Glutamatergic neuron (in vitro differentiated cells): ENCODE measurements around the gene EMSY. TPM values are rescaled to one million over a fixed set of nuclear protein-coding genes. Genes with fewer than 3 reads are reported as not detected.

Experiments used
- DNase-seq: peaks from one replicate; pipeline ENCODE4 v3.0.0; 2022
- H3K27ac Mint-ChIP-seq: one replicate; pipeline ENCODE4 v1.8.0; 2020; ENCODE audit warnings: mild to moderate bottlenecking, mixed read lengths, inconsistent platforms; ENCODE audit not compliant: unreplicated experiment
- H3K27me3 Mint-ChIP-seq: one replicate; pipeline ENCODE4 v1.8.0; 2020; ENCODE audit warnings: mild to moderate bottlenecking, moderate library complexity, mixed read lengths, inconsistent platforms; ENCODE audit not compliant: unreplicated experiment
- H3K36me3 Mint-ChIP-seq: one replicate; pipeline ENCODE4 v1.8.0; 2020; ENCODE audit warnings: mild to moderate bottlenecking, mixed read lengths, inconsistent platforms; ENCODE audit not compliant: unreplicated experiment
- H3K4me1 Mint-ChIP-seq: one replicate; pipeline ENCODE4 v1.8.0; 2020; ENCODE audit warnings: mild to moderate bottlenecking, low read depth, mixed read lengths, inconsistent platforms; ENCODE audit not compliant: unreplicated experiment
- H3K4me3 Mint-ChIP-seq: one replicate; pipeline ENCODE4 v1.8.0; 2020; ENCODE audit warnings: mild to moderate bottlenecking, mixed read lengths, inconsistent platforms; ENCODE audit not compliant: unreplicated experiment
- H3K9me3 Mint-ChIP-seq: one replicate; pipeline ENCODE4 v1.8.0; 2020; ENCODE audit warnings: mild to moderate bottlenecking, moderate library complexity, mixed read lengths, inconsistent platforms; ENCODE audit not compliant: unreplicated experiment
- total RNA-seq: library from RNA; stranded (reverse); fragmentation: NEBNext Ultra II Directional; extraction: Animal tissue kit (Norgen Biotek cat#: 25700); gene quantifications from one replicate; pipeline ENCODE4 v1.2.1, GENCODE V29; 2021; ENCODE audit not compliant: unreplicated experiment
- TF ChIP-seq, protein P1 (sequence below): fragments of 200-600 bp; sonication (generic); IDR thresholded peaks from one replicate; pipeline ENCODE4 v1.5.0; 2021; ENCODE audit not compliant: partially characterized antibody, unreplicated experiment

The EMSY gene
- total RNA-seq, 1 donor from 2014 or later: 31.4 TPM

DNA sequence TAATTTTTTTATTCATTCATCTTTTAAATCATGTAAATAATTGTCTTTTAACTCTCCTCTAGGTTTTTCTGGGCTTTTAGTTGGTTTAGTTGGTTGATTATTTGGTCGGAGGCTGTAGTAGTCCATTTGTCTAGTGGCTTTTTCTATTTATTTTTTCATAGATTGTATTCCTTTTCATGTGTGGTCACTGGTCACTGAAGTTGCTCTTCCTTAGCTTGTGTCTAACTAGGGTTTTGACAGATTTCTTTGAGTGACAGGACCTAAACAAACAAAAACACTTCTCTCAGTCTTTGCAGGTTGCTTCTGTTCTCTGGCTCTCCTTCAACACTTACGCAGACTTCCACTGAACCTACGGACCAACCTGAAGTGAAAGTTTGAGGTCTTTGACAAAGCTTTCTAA lies 112.6 kb downstream of the EMSY start:
- no peak for DNase-seq
- no peaks in the 10 kb centered on the region for H3K27me3 Mint-ChIP-seq
- TF ChIP-seq, protein P1, sequence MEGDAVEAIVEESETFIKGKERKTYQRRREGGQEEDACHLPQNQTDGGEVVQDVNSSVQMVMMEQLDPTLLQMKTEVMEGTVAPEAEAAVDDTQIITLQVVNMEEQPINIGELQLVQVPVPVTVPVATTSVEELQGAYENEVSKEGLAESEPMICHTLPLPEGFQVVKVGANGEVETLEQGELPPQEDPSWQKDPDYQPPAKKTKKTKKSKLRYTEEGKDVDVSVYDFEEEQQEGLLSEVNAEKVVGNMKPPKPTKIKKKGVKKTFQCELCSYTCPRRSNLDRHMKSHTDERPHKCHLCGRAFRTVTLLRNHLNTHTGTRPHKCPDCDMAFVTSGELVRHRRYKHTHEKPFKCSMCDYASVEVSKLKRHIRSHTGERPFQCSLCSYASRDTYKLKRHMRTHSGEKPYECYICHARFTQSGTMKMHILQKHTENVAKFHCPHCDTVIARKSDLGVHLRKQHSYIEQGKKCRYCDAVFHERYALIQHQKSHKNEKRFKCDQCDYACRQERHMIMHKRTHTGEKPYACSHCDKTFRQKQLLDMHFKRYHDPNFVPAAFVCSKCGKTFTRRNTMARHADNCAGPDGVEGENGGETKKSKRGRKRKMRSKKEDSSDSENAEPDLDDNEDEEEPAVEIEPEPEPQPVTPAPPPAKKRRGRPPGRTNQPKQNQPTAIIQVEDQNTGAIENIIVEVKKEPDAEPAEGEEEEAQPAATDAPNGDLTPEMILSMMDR: no peak
- H3K4me1 Mint-ChIP-seq: no peaks in the 10 kb centered on the region
- no peak overlapping the region for H3K27ac Mint-ChIP-seq
- H3K9me3 Mint-ChIP-seq: no peaks in the 10 kb centered on the region
- H3K4me3 Mint-ChIP-seq: no peak overlapping the region
- H3K36me3 Mint-ChIP-seq: no peaks in the 10 kb centered on the region

DNA sequence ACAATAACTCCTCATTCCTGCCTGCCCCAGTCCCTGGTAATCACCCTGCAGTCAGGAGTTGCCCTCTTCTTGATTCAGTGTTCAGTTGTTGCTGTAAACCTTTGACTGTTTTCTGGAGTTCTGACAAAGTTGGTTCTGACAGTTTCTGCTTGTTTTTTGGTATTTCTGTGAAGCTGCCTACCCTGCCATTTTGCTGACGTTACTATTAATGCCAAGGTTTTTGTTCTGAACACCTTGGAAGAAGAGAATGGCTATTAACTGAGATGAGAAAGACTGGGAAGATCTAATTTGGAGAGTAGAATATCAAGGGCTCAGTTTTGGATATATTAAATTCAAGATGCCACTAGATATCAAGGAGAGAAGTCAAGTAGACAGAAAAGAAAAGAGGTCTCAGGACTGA lies 113.7 kb downstream of the EMSY start:
- Mint-ChIP-seq H3K4me3 (no peak overlapping the region), H3K36me3 (peaks cover under 1% of the 10 kb centered on the region), H3K27ac (no peak overlapping the region), H3K4me1 (no peaks in the 10 kb centered on the region), H3K27me3 (no peaks in the 10 kb centered on the region), H3K9me3 (no peaks in the 10 kb centered on the region)
- TF ChIP-seq, protein P1: no peak
- DNase-seq: no peak

DNA sequence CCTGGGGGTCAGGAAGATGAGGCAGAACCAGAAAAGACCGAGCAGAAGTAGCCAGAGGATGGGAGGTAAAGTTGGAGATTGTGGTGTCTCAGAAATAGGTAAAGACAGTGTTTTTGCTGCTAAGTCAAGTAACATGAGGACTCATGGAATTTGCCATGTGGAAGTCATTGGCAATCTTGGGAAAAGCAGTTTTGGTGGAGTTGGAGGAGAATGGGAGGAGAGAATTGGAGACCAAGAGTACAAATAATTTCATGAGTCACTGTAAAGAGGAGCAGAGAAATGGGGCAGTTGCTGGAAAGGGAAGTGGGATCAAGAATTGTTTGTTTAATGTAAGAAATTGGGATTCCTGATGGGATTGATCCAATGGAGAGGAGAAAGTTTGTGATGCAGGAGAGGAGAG lies 114.1 kb downstream of the EMSY start:
- no peak overlapping the region for H3K27ac Mint-ChIP-seq
- DNase-seq: no peak
- no peaks in the 10 kb centered on the region for H3K4me1 Mint-ChIP-seq
- no peak overlapping the region for H3K4me3 Mint-ChIP-seq
- TF ChIP-seq, protein P1: no peak
- no peaks in the 10 kb centered on the region for H3K9me3 Mint-ChIP-seq
- peaks cover 5% of the 10 kb centered on the region for H3K36me3 Mint-ChIP-seq
- no peaks in the 10 kb centered on the region for H3K27me3 Mint-ChIP-seq

DNA sequence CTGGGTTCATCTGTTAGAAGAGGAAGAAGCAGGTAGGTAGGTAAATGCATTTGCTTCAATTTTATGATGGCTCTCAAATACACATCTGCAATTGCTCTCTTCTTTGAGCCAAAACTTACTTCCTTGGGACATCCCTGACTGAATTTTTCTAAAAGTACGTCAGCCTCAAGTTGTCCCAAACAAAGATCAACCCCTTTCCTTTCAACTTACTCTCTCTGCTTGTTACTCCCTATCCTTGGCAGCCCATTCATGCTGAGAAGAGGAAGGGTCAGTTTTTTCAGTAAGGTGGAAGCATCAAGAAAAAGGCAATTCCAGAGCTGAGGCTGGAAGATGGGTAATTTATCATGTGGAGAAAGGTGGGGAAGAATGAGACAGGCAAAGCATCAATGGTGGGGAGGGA lies 114.5 kb downstream of the EMSY start:
- DNase-seq: no peak
- peaks cover 10% of the 10 kb centered on the region for H3K36me3 Mint-ChIP-seq
- no peaks in the 10 kb centered on the region for H3K4me1 Mint-ChIP-seq
- no peak overlapping the region for H3K27ac Mint-ChIP-seq
- no peak overlapping the region for H3K4me3 Mint-ChIP-seq
- no peaks in the 10 kb centered on the region for H3K9me3 Mint-ChIP-seq
- TF ChIP-seq, protein P1: no peak
- H3K27me3 Mint-ChIP-seq: no peaks in the 10 kb centered on the region

DNA sequence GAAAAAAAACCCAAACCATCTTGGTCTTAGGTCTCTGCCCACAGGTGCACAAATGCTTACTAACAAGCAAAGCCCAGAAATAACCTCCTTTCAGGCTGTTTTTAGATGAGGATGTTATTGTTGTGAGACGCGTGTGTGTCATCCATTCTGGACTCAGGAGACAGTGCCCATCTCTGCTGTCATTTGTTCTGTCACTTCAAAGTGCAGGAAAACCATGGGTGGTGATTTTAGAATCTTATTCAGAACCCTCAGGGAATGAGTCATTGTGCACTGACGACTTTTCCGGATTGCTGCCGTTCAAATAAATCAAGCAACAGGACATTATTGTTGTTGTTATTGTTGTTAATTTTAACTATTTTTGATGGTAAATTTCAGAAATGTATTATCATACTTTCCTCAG lies 115.4 kb downstream of the EMSY start:
- peaks cover 12% of the 10 kb centered on the region for H3K36me3 Mint-ChIP-seq
- H3K4me1 Mint-ChIP-seq: no peaks in the 10 kb centered on the region
- no peak overlapping the region for H3K4me3 Mint-ChIP-seq
- DNase-seq: no peak
- TF ChIP-seq, protein P1: no peak
- H3K9me3 Mint-ChIP-seq: no peaks in the 10 kb centered on the region
- H3K27me3 Mint-ChIP-seq: no peaks in the 10 kb centered on the region
- H3K27ac Mint-ChIP-seq: no peak overlapping the region
